DMS153 treated with DMSO at 0.1 percent for 48 hours (cell line): Measurements from ENCODE around the gene TMED7.

Source experiments
- DNase-seq: peaks from one replicate; lab custom pipeline; 2025; ENCODE audit not compliant: unreplicated experiment; lab: John Stamatoyannopoulos, UW

TMED7 gene

GRCh38 chr5:115583474-115583873 lies 42.4 kb downstream of the TMED7 start:
- DNase-seq = no peak

DNA sequence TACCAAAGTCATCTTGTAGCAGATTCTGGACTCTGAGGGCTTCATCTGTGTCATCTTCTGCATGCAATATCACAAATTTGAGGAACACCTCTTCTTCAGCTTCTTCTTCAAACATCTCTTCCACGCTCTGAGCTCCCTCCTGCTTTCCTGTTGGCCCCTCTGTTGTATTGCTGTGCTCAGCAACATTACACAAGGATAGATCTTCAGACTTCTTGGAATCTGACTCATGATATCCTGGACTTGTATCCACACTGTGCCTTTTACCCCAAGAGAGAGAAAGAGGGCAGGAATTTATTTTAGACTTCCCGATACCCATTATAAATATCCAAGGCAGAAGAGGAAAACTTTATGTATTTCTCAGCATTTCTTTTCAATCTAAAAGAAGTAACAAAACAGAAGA lies 44.9 kb downstream of the TMED7 start:
- no peak for DNase-seq

DNA sequence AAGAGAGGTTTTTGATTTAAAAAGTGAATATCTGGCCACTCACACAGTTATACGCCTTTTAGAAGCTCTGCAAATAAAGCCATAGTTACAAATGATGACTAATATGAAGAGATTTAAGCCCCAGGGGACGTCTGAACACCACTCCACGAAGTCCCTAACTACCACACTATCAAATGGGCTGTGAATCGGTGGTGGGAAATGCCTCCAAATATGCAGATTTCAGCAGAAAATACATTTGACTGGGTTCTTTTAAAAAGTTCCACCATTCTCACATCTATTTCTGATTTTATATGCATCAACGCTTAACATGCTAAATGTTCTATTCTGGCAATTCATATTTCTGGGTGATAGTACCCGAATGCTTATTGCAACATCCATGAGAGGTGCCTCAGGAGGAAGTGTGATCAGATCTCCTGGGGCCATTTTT lies 46.1 kb downstream of the TMED7 start:
- no peak for DNase-seq

DNA sequence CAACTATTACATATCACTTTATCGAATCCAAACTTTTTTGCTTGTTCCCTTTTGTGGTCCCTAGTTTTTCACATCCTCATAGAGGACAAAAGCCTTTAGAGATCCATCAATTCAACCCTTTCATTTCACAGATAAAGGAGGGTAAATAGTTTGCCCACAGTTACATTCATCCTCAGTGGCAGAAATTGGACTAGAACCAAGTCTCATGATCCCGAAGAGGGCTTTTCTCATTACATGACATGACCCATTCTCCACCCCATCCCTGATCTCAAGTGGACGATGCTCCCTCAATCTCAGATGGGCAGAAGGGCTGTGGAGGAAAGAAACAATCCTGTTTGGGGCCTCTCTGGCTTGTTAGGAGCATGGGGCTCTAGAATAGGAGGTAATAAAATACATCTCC lies 46.6 kb downstream of the TMED7 start:
- no peak for DNase-seq

- no peak for DNase-seq
These were observed 47.2 kb downstream of the TMED7 start for GRCh38 chr5:115578657-115579056.

DNA sequence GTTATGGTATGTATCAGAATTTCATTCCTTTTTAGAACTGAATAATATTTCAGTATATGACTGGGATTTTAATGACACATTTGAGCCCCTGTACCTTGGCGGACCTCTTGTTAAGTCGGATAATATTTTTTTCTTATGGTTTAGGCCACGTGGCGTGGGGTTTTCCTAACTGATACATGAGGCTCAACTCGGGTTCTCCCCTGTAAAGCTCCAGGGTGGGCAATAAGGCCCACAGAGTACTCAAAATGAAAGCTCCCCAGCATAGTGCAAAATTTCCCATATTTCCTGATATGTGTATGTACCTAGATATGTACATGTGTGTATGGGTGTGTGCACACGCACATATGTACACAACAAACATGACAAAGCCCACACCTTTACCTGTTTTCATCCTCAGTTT lies 48.1 kb downstream of the TMED7 start:
- no peak for DNase-seq

GRCh38 chr5:115577329-115577728 lies 48.5 kb downstream of the TMED7 start:
- DNase-seq = no peak

DNA sequence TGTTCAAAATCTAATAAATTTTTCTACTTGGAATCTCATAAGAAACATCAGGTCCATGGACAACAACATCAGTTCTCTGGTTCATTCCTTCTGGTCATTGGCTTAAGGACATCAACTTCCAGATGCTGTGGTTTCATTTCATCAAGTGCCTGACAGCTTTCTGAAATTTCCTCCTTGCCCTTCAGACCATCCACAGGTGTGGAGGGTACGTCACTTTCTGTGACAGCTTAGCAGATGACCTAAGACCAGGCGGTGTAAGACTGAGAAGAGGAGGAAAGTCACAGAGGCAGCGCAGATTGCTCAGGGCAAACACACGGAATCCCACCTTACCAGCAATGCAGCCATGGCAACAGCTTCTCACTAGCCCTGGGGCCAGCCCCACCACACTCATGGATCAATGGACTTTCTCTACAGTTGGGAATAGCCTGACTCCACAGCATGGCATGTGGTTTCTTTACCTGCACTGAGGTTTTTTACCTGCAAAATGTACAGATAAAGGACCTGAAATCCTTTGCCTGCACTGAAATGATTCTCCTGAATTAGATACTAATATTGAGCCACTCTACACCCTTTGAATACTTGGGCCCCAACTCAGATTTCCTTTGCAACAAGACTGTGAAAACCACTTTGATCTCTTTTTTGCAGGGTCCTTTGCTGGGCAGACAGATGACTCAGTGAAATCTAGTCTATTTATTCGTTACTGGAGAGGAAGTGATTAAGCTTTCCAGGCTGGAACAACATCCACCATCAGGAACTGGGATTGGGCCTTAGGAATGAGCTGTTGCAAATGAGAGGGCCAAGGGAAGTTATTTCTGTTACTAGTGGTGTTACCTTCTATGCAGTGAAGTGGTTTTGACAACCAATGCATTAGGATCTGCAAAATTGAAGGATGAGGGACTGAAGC lies 50.4 kb downstream of the TMED7 start:
- no peak for DNase-seq

DNA sequence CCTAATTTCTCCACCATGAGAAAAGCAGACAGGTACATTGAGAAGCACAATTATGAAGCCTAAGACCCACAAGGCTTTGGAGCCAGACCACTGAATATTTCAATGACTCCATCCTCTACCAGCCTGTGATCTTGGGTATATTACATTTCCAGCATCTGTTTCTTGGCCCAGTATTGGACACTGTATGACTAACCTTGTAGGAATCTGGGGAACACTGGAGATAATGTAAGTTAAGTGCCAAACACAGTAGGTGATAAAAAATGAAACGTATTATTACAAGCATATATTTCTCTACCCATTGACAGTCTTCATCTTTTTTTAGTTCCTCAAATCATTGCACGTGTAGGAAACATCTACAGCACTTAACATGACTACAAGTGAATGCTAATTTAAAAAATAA lies 52.7 kb downstream of the TMED7 start:
- DNase-seq = no peak

- no peak for DNase-seq
These were observed 54.4 kb downstream of the TMED7 start for GRCh38 chr5:115571441-115571878.

DNA sequence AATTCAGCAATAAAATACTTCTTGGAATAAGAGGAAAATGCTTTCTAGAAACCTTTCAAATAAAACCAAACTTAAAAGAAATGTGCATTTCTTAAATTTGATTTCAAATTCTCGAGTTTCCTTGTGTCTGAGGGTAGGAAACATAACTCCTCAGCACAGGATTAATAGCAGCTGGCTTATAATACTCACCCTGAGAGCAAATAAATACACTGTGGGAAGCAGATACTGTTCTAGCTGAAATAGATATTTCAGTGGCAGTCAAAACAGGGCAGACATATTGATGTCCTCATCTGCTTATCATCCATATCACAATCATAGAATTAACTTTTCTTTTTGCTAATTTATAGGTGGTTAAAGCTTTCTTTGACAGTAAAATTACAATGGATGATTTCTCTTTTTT lies 57.2 kb downstream of the TMED7 start:
- no peak for DNase-seq

DNA sequence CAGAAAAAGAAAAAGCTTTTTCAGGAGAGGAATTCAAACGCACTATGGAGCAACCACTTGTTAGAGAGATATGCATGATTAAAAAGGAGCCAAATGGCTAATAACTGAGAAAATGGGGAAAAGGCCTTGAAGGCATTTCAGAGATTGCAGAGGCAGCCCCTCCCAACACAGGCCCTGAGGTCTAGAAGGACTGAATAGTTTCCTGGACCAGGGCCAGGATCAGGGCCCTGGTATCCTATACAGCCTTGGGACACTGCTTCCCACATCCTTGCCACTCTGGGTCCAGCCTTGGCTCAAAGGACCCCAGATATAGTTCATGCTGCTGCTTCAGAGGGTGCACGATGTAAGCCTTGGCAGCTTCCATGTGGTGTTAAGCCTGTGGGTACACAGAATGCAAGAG lies 60.6 kb downstream of the TMED7 start:
- no peak for DNase-seq
